Measurements from ENCODE around the gene RHOBTB3. TPM values are rescaled to one million over a fixed set of nuclear protein-coding genes. Genes with fewer than 3 reads are reported as not detected.
A peak's percentile ranks its signal among the peaks of the same experiment; 100 is the strongest.

Gene RHOBTB3
- total and polyA plus RNA-seq, 2 donors (not counting 1 experiment from before 2014, with no cell fraction given): 337 to 338 TPM

DNA sequence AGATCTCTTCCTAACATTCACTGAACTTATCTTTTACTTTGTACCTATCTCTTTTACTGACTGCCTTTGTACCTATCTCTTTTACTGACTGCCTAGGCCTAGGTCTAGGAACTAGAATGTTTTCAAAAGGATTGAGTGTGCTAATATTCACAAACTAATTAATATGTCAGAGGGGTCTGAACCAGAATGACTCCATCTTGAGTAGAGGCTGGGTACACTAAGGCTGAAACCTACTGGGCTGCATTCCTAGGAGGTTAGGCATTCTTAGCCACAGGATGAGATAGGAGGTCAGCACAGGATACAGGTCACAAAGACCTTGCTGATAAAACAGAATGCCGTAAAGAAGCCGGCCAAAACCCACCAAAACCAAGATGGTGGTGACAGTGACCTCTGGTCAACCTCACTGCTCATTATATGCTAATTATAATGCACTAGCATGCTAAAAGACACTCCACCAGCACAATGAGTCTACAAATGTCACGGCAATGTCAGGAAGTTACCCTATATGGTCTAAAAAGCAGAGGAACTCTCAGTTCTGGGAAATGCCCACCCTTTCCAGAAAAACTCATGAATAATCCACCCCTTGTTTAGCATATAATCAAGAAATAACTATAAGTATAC is 2.5 kb upstream of the RHOBTB3 start:
- no peak overlapping the region for H2AFZ ChIP-seq (ENCODE audit: low read length)
- H3K27me3 ChIP-seq (ENCODE audit: control insufficient read depth, insufficient read depth, low read length): no peaks in the 10 kb centered on the region
- H3K36me3 ChIP-seq (ENCODE audit: control insufficient read depth, insufficient read depth, low read length): no peaks in the 10 kb centered on the region
- no peak overlapping the region for H3K4me2 ChIP-seq (ENCODE audit: extremely low read depth, insufficient read depth, low read length)
- peaks cover 26% of the 10 kb centered on the region for H3K4me1 ChIP-seq (ENCODE audit: control insufficient read depth, extremely low read depth, insufficient read depth, low read length)
- no peak for TF ChIP-seq CTCF (conservative IDR thresholded peaks at IDR 0.05 in 1 of 2, IDR thresholded peaks at IDR 0.05 in 1 of 2; ENCODE audit: low read depth in 1 of 2, low read length in 2 of 2)
- no peak for TF ChIP-seq EZH2 (IDR thresholded peaks at IDR 0.05; ENCODE audit: low read length, missing control alignments)
- H3K9ac ChIP-seq (ENCODE audit: insufficient read depth, low read length): no peak overlapping the region
- H3K27ac ChIP-seq (ENCODE audit: insufficient read depth, low read length): no peak overlapping the region
- no peaks in the 10 kb centered on the region for H3K9me3 ChIP-seq (ENCODE audit: control insufficient read depth, insufficient read depth, low read depth, low read length)
- no peaks in the 10 kb centered on the region for H4K20me1 ChIP-seq (ENCODE audit: control insufficient read depth, extremely low read depth, insufficient read depth, low read length)
- H3K79me2 ChIP-seq (ENCODE audit: control insufficient read depth, insufficient read depth, low read length): peaks cover 24% of the 10 kb centered on the region
- H3K4me3 ChIP-seq (replicated peaks in 1 of 4; ENCODE audit: control extremely low read depth in 1 of 4, insufficient read depth in 1 of 4, low read depth in 3 of 4, low read length in 4 of 4): no peak overlapping the region
- peak in 1 of 2 donors; percentile 62 for DNase-seq (ENCODE audit: low read depth in 2 of 2)

DNA sequence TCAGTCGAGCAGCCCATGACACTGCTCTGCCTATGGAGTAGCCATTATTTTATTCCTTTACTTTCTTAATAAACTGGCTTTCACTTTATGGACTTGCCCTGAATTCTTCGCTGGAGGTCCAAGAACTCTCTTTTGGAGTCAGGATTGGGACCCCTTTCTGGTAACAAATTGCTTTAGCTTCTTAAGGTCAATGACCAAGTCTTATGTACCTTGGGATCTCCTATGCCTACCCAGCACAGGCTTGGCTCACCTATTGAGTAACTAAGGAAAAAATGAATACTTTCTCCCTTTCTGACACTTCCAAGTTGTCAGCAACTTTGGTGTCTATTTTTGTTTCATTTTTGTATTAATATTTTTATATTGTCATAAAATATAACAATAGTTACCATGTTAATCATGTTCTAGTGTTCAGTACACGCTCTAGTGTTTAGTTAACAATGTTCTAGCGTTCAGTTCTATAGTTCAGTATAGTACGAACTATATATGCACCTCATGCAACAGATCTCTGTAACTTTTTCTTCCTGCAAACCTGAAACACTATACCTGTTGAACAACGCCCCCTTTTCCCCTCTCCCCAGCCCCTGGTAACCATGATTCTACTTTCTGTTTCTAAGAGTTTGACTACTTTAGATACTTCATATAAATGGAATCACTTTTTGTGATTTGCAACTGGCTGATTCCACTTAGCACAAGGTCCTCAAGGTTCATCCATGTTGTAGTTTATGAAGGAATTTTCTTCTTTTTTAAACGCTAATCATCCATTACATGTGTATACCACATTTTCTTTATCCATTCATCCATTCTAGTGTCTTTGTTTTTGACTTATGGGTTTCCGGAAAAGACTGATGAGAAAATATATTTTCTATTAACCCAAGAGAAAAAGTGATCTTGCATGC is 1.8 kb upstream of the RHOBTB3 start:
- Histone ChIP-seq H2AFZ (ENCODE audit: low read length) (no peak overlapping the region), H3K4me3 (replicated peaks in 1 of 4; ENCODE audit: control extremely low read depth in 1 of 4, insufficient read depth in 1 of 4, low read depth in 3 of 4, low read length in 4 of 4) (no peak overlapping the region), H3K9ac (ENCODE audit: insufficient read depth, low read length) (no peak overlapping the region)

More for the DNA sequence above, 1.8 kb upstream of the RHOBTB3 start:
- H3K9me3 ChIP-seq (ENCODE audit: control insufficient read depth, insufficient read depth, low read depth, low read length): no peaks in the 10 kb centered on the region
- DNase-seq (ENCODE audit: low read depth in 2 of 2): no peak
- H3K4me2 ChIP-seq (ENCODE audit: extremely low read depth, insufficient read depth, low read length): no peak overlapping the region
- no peaks in the 10 kb centered on the region for H4K20me1 ChIP-seq (ENCODE audit: control insufficient read depth, extremely low read depth, insufficient read depth, low read length)
- no peaks in the 10 kb centered on the region for H3K36me3 ChIP-seq (ENCODE audit: control insufficient read depth, insufficient read depth, low read length)
- H3K27ac ChIP-seq (ENCODE audit: insufficient read depth, low read length): no peak overlapping the region
- peaks cover 26% of the 10 kb centered on the region for H3K4me1 ChIP-seq (ENCODE audit: control insufficient read depth, extremely low read depth, insufficient read depth, low read length)
- H3K79me2 ChIP-seq (ENCODE audit: control insufficient read depth, insufficient read depth, low read length): peaks cover 32% of the 10 kb centered on the region
- no peak for TF ChIP-seq CTCF (conservative IDR thresholded peaks at IDR 0.05 in 1 of 2, IDR thresholded peaks at IDR 0.05 in 1 of 2; ENCODE audit: low read depth in 1 of 2, low read length in 2 of 2)
- H3K27me3 ChIP-seq (ENCODE audit: control insufficient read depth, insufficient read depth, low read length): no peaks in the 10 kb centered on the region

All from fibroblast of lung (primary cell).